ENCODE data around the gene SALL4.
"Not testable (repeated sequence)": the region's sequence is repeated elsewhere in the genome, so short reads cannot be mapped to it uniquely, and the experiment has no call there.

The SALL4 gene

GRCh38 chr20:51759769-51760510, 42.4 kb downstream of the SALL4 start:
- Mint-ChIP-seq H3K27ac (no peak overlapping the region), H3K27me3 (peaks cover 8% of the 10 kb centered on the region), H3K36me3 (no peaks in the 10 kb centered on the region), H3K9me3 (no peaks in the 10 kb centered on the region), H3K4me1 (no peaks in the 10 kb centered on the region), H3K4me3 (no peak overlapping the region)

- Mint-ChIP-seq H3K4me3 (no peak overlapping the region), H3K36me3 (no peaks in the 10 kb centered on the region), H3K4me1 (no peaks in the 10 kb centered on the region), H3K27me3 (peaks cover 5% of the 10 kb centered on the region), H3K9me3 (no peaks in the 10 kb centered on the region), H3K27ac (no peak overlapping the region)
Measured at GRCh38 chr20:51758978-51759544, 43.3 kb downstream of the SALL4 start.

GRCh38 chr20:51757226-51757625, 45.1 kb downstream of the SALL4 start:
- Mint-ChIP-seq H3K4me3 (no peak overlapping the region), H3K9me3 (no peaks in the 10 kb centered on the region), H3K27ac (no peak overlapping the region), H3K27me3 (peaks cover 3% of the 10 kb centered on the region), H3K4me1 (no peaks in the 10 kb centered on the region), H3K36me3 (no peaks in the 10 kb centered on the region)

GRCh38 chr20:51756653-51757052, 45.7 kb downstream of the SALL4 start:
- Mint-ChIP-seq H3K4me1 (no peaks in the 10 kb centered on the region), H3K27ac (no peak overlapping the region), H3K4me3 (no peak overlapping the region), H3K9me3 (no peaks in the 10 kb centered on the region), H3K36me3 (no peaks in the 10 kb centered on the region), H3K27me3 (peaks cover 3% of the 10 kb centered on the region)

DNA sequence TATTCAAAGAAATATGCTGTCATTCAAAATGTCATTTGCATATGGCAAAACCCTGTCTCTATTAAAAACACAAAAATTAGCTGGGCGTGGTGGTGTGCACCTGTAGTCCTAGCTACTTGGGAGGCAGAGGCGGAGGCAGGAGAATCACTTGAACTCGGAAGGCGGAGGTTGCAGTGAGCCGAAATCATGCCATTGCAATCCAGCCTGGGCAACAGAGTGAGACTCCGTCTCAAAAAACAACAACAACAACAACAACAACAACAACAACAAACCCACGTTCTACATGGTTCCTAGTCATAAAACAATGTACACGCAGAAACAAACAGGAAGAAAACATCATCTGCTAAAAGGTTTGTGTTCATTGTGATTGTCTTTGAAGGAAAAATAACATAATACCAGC, 49.1 kb downstream of the SALL4 start:
- not testable (repeated sequence) for H3K27ac Mint-ChIP-seq, H3K9me3 Mint-ChIP-seq, H3K4me1 Mint-ChIP-seq, H3K4me3 Mint-ChIP-seq, H3K27me3 Mint-ChIP-seq, H3K36me3 Mint-ChIP-seq

DNA sequence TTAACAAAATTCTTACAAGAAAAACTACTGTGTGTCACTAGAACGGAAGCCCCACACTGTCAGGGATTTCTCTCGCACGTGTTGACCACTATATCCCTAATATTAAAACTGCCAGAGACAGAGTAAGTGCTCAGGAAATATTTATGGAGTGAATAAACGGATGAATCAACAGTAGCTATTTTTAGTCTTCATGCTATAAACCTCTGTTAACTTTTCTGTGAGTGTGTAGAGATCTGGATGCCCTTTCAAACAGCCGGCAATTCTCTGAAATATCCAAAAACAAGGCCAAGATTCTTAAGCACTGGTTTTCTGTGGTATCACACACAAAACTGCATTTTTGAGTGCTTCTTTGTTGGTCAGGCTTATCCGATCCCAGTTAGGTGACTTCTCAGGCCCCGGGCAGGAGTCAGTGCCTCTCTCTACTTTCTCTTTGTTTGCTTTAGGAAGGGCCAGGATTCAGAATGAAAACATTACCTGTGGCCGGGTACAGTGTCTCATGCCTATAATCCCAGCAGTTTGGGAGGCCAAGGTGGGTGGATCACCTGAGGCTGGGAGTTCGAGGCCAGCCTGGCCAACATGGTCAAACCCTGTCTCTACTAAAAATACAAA, 49.9 kb downstream of the SALL4 start:
- Mint-ChIP-seq H3K27me3 (no peaks in the 10 kb centered on the region), H3K36me3 (no peaks in the 10 kb centered on the region), H3K27ac (no peak overlapping the region), H3K9me3 (no peaks in the 10 kb centered on the region), H3K4me3 (no peak overlapping the region), H3K4me1 (no peaks in the 10 kb centered on the region)

DNA sequence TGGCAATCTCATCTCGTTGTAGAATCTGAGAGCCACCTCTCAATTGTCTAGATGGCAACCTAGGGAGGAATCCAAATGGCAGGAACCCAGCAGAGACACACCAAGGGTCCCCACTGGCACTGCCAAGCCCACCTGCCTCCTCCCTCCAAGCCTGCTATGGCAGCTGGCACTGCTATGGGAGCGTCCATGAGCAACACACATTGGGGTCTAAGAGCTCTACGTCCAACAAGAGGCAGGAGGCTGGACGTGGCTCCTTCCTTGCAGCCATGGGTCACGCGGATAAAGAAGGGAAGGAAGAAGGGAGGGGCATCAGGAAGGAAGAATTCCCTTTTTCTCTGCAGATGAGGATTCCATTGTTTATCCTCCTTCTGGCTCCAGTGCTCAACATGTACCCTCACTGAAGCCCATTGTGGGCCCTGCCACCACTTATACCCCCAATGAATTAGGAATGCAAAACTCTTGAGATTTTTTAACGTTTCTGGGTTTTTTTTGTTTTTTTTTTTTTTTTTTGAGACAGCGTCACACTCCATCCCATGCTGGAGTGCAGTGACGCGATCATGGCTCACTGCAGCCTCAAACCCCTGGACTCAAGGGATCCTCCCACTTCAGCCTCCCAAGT, 51.4 kb downstream of the SALL4 start:
- H3K27me3 Mint-ChIP-seq = peaks cover under 1% of the 10 kb centered on the region
- no peaks in the 10 kb centered on the region for H3K36me3 Mint-ChIP-seq
- H3K4me1 Mint-ChIP-seq = no peaks in the 10 kb centered on the region
- no peaks in the 10 kb centered on the region for H3K9me3 Mint-ChIP-seq
- H3K27ac Mint-ChIP-seq = no peak overlapping the region
- no peak overlapping the region for H3K4me3 Mint-ChIP-seq

DNA sequence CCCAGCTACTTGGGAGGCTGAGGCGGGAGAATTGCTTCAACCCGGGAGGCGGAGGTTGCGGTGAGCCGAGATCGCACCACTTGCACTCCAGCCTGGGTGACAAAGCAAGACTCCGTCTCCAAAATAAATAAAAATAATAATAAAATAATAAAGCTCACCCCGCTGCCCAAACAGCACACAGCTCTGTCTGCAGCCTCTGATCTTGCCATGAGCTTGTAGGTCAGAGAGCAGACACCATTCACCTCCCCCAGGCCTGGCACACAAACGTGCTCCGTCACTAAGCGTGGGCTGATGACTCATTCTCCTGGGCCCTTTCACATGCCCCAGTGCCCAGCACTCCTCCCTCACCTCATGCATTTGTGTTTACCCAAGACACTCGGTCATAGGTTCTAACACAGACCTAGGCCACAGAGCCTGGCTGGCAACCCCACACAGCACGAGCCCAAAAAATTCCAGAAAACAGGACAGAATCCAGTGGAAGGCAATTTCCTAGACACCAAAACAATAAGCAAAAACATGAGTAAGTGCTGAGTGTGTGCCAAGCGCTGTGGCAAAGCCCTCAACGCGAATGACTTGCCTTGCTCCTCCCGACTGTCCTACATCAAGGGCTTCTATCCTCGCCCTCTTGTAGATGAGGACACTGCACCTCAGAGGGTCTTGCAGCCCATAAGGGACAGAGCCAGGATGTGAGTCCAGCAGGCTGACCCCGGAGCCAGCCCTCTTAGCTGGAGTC, 52.1 kb downstream of the SALL4 start:
- no peaks in the 10 kb centered on the region for H3K9me3 Mint-ChIP-seq
- H3K27me3 Mint-ChIP-seq = peaks cover 2% of the 10 kb centered on the region
- no peaks in the 10 kb centered on the region for H3K4me1 Mint-ChIP-seq
- H3K4me3 Mint-ChIP-seq = no peak overlapping the region
- no peaks in the 10 kb centered on the region for H3K36me3 Mint-ChIP-seq
- H3K27ac Mint-ChIP-seq = no peak overlapping the region

DNA sequence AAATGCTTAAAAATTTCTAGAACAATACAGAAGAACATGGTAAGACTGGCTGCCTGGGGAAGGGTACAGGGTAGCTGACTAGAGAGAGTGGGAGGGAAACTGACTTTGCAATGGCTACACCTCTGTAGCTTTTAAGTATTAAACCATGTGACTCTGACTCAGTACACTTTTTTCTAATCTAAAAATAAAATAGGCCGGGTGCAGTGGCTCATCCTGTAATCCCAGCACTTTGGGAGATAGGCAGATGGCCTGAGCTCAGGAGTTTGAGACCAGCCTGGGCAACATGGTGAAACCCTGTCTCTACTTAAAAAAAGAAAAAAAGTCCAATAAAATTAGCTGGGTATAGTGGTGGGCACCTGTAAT, 52.7 kb downstream of the SALL4 start:
- Mint-ChIP-seq H3K27ac (no peak overlapping the region), H3K36me3 (no peaks in the 10 kb centered on the region), H3K9me3 (no peaks in the 10 kb centered on the region), H3K27me3 (peaks cover 2% of the 10 kb centered on the region), H3K4me3 (no peak overlapping the region), H3K4me1 (no peaks in the 10 kb centered on the region)

DNA sequence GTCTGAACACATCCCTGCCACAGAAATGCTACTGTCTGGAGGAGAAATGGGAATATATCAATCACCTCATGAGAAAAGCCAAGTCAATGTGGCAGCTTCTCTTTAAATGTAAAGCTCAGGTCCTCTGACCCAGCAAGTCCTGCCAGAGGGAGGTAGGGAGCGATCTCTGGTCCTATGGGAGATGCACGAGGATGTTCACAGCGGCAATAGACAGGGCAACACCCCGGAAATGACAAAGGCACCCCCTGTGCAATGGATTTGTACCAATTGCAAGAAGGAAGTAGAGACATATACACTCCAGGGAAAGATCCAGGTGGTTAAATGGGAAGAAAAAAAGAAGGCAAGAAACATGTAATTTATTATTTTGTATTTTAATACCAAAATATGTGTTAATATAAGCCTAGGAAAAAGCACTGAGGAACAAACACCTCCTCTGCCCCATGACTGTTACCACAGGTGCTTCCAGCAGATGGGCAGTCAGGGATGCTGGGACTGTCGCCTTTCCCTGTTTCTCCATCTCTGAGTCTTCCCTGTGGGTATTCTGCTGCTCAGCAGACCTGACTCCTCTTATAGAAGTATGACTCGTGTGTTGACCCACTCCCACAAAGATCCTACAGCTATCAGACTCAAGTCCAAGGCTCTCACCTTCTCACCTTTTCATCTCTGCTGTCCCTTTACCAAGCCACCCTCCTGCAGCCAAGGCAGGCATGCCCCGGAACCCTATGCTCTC, 55.0 kb downstream of the SALL4 start:
- H3K4me3 Mint-ChIP-seq = no peak overlapping the region
- no peaks in the 10 kb centered on the region for H3K9me3 Mint-ChIP-seq
- peaks cover 2% of the 10 kb centered on the region for H3K27me3 Mint-ChIP-seq
- H3K4me1 Mint-ChIP-seq = no peaks in the 10 kb centered on the region
- no peak overlapping the region for H3K27ac Mint-ChIP-seq
- H3K36me3 Mint-ChIP-seq = no peaks in the 10 kb centered on the region

DNA sequence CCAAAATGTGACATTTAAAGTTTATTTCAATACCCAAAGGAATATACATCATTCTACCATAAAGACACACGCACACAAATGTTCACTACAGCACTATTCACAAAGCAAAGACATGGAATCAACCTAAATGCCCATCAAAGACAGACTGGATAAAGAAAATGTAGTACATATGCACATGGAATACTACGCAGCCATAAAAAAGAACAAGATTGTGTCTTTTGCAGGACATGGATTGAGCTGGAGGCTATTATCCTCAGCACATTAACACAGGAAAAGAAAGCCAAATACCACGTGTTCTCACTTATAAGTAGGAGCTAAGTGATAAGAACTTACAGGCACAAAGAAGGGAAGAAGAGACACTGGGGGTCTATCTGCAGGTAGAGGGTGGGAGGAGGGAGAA, 56.5 kb downstream of the SALL4 start:
- Mint-ChIP-seq H3K4me1 (no peaks in the 10 kb centered on the region), H3K4me3 (no peak overlapping the region), H3K9me3 (no peaks in the 10 kb centered on the region), H3K36me3 (no peaks in the 10 kb centered on the region), H3K27me3 (peaks cover 2% of the 10 kb centered on the region), H3K27ac (no peak overlapping the region)

- H3K4me3 Mint-ChIP-seq = no peak overlapping the region
- H3K9me3 Mint-ChIP-seq = no peaks in the 10 kb centered on the region
- no peaks in the 10 kb centered on the region for H3K36me3 Mint-ChIP-seq
- no peak overlapping the region for H3K27ac Mint-ChIP-seq
- peaks cover under 1% of the 10 kb centered on the region for H3K27me3 Mint-ChIP-seq
- no peaks in the 10 kb centered on the region for H3K4me1 Mint-ChIP-seq
Measured at GRCh38 chr20:51740838-51741237, 61.5 kb downstream of the SALL4 start.

- not testable (repeated sequence) for H3K9me3 Mint-ChIP-seq, H3K4me3 Mint-ChIP-seq, H3K4me1 Mint-ChIP-seq, H3K36me3 Mint-ChIP-seq, H3K27ac Mint-ChIP-seq, H3K27me3 Mint-ChIP-seq
Measured at GRCh38 chr20:51740308-51740707, 62.0 kb downstream of the SALL4 start.

- H3K4me3 Mint-ChIP-seq = no peak overlapping the region
- no peaks in the 10 kb centered on the region for H3K36me3 Mint-ChIP-seq
- H3K9me3 Mint-ChIP-seq = no peaks in the 10 kb centered on the region
- H3K27me3 Mint-ChIP-seq = no peaks in the 10 kb centered on the region
- no peaks in the 10 kb centered on the region for H3K4me1 Mint-ChIP-seq
- no peak overlapping the region for H3K27ac Mint-ChIP-seq
Measured at GRCh38 chr20:51739722-51740249, 62.5 kb downstream of the SALL4 start.

GRCh38 chr20:51738877-51739447, 63.4 kb downstream of the SALL4 start:
- H3K27ac Mint-ChIP-seq = no peak overlapping the region
- H3K9me3 Mint-ChIP-seq = no peaks in the 10 kb centered on the region
- H3K4me3 Mint-ChIP-seq = no peak overlapping the region
- H3K27me3 Mint-ChIP-seq = no peaks in the 10 kb centered on the region
- no peaks in the 10 kb centered on the region for H3K4me1 Mint-ChIP-seq
- H3K36me3 Mint-ChIP-seq = no peaks in the 10 kb centered on the region
